PFSK-1 (cell line): Measurements from ENCODE around the gene C1QB.

Experiments used
- FOXP2 ChIP-seq: optimal IDR thresholded peaks from 2 replicates; pipeline ENCODE3; 2011; ENCODE audit warnings: borderline replicate concordance, control low read depth, inconsistent platforms; ENCODE audit not compliant: insufficient read depth; ENCODE audit errors: extremely low read length, extremely low read depth
- TF ChIP-seq, protein P1 (sequence below), 2 experiments: IDR thresholded peaks; 2 replicates each; pipeline versions ENCODE4 v1.6.1 to v1.8.0; 2011 to 2012; ENCODE audit warnings: low read depth in 2 of 2, low read length in 2 of 2, control low read depth in 1 of 2, inconsistent platforms in 1 of 2, mild to moderate bottlenecking in 1 of 2, moderate library complexity in 1 of 2; ENCODE audit not compliant: insufficient read depth in 1 of 2

DNA sequence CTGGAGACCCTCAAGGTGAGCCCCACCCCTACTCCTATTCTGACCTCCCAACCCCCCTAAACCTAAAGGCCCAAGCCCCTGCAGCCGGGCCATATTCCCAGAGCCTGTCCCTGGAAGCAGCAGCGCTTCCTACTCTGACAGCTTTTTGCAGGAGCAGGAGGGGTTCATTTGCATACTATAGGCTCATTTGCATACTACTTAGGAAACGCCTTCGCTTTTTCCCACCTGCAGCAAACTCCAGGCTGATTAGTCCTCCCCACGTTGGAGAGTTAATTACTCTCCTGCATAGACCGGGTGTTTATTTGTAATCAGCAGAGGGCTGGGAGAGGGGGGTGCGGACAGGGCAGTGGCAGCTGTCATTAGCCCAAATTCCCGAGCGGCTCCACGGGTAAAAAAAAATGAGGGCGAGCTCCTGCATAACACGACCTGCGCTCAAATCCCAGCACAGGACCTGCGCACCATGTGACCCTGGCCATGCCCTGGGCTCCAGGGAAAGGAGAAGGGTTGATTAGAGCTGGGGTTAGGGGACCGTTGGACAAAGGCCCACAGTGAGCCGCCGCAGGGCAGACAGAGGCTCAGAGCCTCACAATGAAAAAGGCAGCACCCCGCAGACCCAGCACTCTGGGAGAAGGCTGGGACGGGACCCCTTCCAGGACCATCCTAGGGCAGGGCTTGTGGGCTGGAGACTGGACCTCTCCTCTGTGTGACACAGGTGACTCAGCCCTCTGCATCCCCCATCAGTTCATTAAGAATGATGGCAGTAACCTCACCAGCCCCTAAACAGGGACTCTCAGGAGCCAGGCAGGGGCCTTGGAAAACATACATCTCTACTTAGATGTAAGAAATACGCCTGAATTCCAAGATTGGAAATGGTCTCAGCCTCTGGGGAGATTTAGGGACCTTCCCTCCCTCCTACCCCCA lies 26.5 kb upstream of the C1QB start:
- TF ChIP-seq FOXP2 = no peak
- TF ChIP-seq, protein P1, sequence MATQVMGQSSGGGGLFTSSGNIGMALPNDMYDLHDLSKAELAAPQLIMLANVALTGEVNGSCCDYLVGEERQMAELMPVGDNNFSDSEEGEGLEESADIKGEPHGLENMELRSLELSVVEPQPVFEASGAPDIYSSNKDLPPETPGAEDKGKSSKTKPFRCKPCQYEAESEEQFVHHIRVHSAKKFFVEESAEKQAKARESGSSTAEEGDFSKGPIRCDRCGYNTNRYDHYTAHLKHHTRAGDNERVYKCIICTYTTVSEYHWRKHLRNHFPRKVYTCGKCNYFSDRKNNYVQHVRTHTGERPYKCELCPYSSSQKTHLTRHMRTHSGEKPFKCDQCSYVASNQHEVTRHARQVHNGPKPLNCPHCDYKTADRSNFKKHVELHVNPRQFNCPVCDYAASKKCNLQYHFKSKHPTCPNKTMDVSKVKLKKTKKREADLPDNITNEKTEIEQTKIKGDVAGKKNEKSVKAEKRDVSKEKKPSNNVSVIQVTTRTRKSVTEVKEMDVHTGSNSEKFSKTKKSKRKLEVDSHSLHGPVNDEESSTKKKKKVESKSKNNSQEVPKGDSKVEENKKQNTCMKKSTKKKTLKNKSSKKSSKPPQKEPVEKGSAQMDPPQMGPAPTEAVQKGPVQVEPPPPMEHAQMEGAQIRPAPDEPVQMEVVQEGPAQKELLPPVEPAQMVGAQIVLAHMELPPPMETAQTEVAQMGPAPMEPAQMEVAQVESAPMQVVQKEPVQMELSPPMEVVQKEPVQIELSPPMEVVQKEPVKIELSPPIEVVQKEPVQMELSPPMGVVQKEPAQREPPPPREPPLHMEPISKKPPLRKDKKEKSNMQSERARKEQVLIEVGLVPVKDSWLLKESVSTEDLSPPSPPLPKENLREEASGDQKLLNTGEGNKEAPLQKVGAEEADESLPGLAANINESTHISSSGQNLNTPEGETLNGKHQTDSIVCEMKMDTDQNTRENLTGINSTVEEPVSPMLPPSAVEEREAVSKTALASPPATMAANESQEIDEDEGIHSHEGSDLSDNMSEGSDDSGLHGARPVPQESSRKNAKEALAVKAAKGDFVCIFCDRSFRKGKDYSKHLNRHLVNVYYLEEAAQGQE (IDR thresholded peaks at IDR 0.05; ENCODE audit: insufficient read depth in 1 of 2, low read depth in 2 of 2, low read length in 2 of 2) = no peak
